SK-N-SH treated with all-trans-retinoic acid at 6 μM for 48 hours (cell line): ENCODE results near the gene EXOSC10.

Source experiments
- ATAC-seq: fragments of 200-7000 bp; cut with Tn5 transposase; 3 replicates; pipeline ENCODE4 v1.9.1; 2020; ENCODE audit warnings: mild to moderate bottlenecking, moderate library complexity
- ESRRG ChIP-seq: fragments of 250-450 bp; sonication (Bioruptor Pico); IDR thresholded peaks from 2 replicates; pipeline ENCODE4 v1.6.1; 2021; ENCODE audit warnings: mild to moderate bottlenecking
- GLIS3 ChIP-seq: fragments of 250-450 bp; sonication (Bioruptor Pico); IDR thresholded peaks from 2 replicates; pipeline ENCODE4 v1.5.0; 2020; ENCODE audit warnings: mild to moderate bottlenecking, moderate library complexity
- OSR1 ChIP-seq: fragments of 250-450 bp; sonication (Bioruptor Pico); IDR thresholded peaks from 2 replicates; pipeline ENCODE4 v1.8.0; 2022; ENCODE audit warnings: moderate library complexity, mild to moderate bottlenecking, inconsistent platforms
- SNAI2 ChIP-seq: fragments of 250-450 bp; sonication (Bioruptor Pico); IDR thresholded peaks from 2 replicates; pipeline ENCODE4 v1.5.0; 2020; ENCODE audit warnings: mild to moderate bottlenecking, moderate library complexity
- TCF4 ChIP-seq: fragments of 250-450 bp; sonication (Bioruptor Pico); IDR thresholded peaks from 2 replicates; pipeline ENCODE4 v1.8.0; 2021; ENCODE audit warnings: mild to moderate bottlenecking, moderate library complexity, borderline replicate concordance
- ZC3H10 ChIP-seq: fragments of 250-450 bp; sonication (Bioruptor Pico); IDR thresholded peaks from 2 replicates; pipeline ENCODE4 v1.5.1; 2021; ENCODE audit warnings: mild to moderate bottlenecking, moderate library complexity
- ZFP3 ChIP-seq: fragments of 250-450 bp; sonication (Bioruptor Pico); IDR thresholded peaks from 2 replicates; pipeline ENCODE4 v1.5.0; 2020; ENCODE audit warnings: mild to moderate bottlenecking, moderate library complexity
- ZFP30 ChIP-seq: fragments of 450-650 bp; formaldehyde crosslinking; IDR thresholded peaks from 2 replicates; pipeline ENCODE4 v1.5.0; 2022; ENCODE audit warnings: mild to moderate bottlenecking, moderate library complexity
- ZNF70 ChIP-seq: fragments of 450-650 bp; formaldehyde crosslinking; IDR thresholded peaks from 2 replicates; pipeline ENCODE4 v1.5.0; 2020; ENCODE audit warnings: mild to moderate bottlenecking, moderate library complexity
- ZNF8 ChIP-seq: fragments of 450-650 bp; formaldehyde crosslinking; IDR thresholded peaks from 2 replicates; pipeline ENCODE4 v1.5.0; 2020; ENCODE audit warnings: mild to moderate bottlenecking, moderate library complexity
- TF ChIP-seq, protein P1 (sequence below): fragments of 250-450 bp; sonication (Bioruptor Pico); IDR thresholded peaks from 2 replicates; pipeline ENCODE4 v1.8.0; 2020; ENCODE audit warnings: mild to moderate bottlenecking, moderate library complexity, borderline replicate concordance
- TF ChIP-seq, protein P2 (sequence below): fragments of 250-450 bp; sonication (Bioruptor Pico); IDR thresholded peaks from 2 replicates; pipeline ENCODE4 v1.8.0; 2021; ENCODE audit warnings: low read depth, mild to moderate bottlenecking, moderate library complexity, borderline replicate concordance
- TF ChIP-seq, protein P3 (sequence below): fragments of 250-450 bp; sonication (Bioruptor Pico); IDR thresholded peaks from 2 replicates; pipeline ENCODE4 v1.5.0; 2020; ENCODE audit warnings: mild to moderate bottlenecking, moderate library complexity
- TF ChIP-seq, protein P4 (sequence below): fragments of 250-450 bp; sonication (Bioruptor Pico); IDR thresholded peaks from 2 replicates; pipeline ENCODE4 v1.5.1; 2021; ENCODE audit warnings: mild to moderate bottlenecking, moderate library complexity
- TF ChIP-seq, protein P5 (sequence below): fragments of 250-450 bp; sonication (Bioruptor Pico); IDR thresholded peaks from 2 replicates; pipeline ENCODE4 v1.5.1; 2020; ENCODE audit warnings: low read depth, mild to moderate bottlenecking, moderate library complexity

Gene EXOSC10

DNA sequence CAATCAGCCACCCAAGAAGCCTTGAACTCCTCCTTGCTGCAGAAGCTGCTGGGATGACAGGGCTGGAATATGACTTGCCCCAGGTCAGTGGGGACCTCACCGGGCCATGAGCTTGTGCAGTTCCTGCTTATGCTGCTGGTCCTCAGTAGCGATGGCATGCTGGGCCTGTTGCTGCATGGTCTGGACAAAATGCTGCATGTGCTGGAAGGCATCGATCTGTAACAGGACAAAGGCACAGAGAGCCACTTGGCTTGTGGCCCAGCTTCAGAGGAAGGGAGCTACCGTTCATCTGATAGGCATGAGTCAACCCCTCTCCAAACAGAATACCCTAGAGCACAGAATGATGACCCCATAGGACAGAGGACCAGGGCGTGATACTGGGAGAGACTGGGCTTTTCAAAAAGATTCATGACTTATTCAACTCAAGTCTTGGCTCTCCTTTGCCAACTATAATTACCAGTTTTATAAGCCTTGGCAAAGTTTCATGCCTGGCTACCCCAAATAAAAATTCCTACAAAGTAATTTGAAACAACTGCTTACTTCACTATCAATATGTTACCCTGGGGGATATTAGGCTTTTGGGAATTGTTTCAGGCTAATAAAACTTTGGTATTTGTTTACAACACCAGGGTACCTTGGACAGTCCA is 34.7 kb upstream of the EXOSC10 start:
- TF ChIP-seq, protein P1, sequence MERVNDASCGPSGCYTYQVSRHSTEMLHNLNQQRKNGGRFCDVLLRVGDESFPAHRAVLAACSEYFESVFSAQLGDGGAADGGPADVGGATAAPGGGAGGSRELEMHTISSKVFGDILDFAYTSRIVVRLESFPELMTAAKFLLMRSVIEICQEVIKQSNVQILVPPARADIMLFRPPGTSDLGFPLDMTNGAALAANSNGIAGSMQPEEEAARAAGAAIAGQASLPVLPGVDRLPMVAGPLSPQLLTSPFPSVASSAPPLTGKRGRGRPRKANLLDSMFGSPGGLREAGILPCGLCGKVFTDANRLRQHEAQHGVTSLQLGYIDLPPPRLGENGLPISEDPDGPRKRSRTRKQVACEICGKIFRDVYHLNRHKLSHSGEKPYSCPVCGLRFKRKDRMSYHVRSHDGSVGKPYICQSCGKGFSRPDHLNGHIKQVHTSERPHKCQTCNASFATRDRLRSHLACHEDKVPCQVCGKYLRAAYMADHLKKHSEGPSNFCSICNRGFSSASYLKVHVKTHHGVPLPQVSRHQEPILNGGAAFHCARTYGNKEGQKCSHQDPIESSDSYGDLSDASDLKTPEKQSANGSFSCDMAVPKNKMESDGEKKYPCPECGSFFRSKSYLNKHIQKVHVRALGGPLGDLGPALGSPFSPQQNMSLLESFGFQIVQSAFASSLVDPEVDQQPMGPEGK, result no peak
- TF ChIP-seq, protein P2, sequence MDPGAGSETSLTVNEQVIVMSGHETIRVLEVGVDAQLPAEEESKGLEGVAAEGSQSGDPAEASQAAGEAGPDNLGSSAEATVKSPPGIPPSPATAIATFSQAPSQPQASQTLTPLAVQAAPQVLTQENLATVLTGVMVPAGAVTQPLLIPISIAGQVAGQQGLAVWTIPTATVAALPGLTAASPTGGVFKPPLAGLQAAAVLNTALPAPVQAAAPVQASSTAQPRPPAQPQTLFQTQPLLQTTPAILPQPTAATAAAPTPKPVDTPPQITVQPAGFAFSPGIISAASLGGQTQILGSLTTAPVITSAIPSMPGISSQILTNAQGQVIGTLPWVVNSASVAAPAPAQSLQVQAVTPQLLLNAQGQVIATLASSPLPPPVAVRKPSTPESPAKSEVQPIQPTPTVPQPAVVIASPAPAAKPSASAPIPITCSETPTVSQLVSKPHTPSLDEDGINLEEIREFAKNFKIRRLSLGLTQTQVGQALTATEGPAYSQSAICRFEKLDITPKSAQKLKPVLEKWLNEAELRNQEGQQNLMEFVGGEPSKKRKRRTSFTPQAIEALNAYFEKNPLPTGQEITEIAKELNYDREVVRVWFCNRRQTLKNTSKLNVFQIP (CRISPR knock-in tag), result no peak
- no peak for TF ChIP-seq ZNF70
- TF ChIP-seq ZC3H10 (CRISPR knock-in tag), result no peak
- ATAC-seq, result peak; percentile 78

DNA sequence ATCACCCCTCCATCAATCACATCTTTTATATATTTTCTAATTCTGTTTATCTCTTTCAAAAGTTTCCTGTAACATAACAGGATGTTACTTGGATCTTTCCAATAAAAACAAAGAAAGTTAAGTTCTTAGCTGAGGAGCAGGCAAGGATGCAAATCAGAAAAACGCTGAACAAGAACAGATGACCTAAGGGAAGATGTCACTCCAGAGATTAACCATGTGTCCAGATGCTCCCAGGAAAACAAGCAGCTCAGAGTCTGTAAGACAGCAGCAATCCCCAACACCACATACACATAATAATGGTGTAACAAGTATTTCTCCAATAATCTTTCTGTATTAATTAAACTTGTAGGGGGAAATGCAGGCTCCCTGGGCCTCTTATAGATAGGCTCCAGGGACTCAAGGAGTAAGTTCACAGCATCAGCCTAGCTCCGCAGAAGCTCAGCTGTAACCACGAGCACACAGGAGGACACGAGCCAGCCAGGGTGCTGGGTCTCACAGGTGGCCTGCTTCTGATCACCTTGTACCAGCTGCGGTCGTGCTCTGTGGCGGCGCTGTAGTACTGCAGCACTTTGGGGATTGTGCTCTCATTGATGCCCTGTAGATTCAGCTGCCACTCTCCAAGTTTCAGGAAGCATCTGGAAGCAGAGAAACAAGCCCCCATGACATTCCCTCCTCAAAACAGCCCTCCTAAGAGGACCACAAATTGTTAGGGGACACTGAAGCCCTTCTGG is 33.1 kb upstream of the EXOSC10 start:
- ATAC-seq, result peak; percentile 23; the same call in 1 of the 3 replicates
- TF ChIP-seq ESRRG (no peak), TCF4 (CRISPR knock-in tag) (peak; percentile 57; the same call in 1 of the 2 replicates), GLIS3 (no peak), OSR1 (CRISPR knock-in tag) (no peak), ZNF8 (no peak), ZFP3 (CRISPR knock-in tag) (no peak)
- TF ChIP-seq, protein P3, sequence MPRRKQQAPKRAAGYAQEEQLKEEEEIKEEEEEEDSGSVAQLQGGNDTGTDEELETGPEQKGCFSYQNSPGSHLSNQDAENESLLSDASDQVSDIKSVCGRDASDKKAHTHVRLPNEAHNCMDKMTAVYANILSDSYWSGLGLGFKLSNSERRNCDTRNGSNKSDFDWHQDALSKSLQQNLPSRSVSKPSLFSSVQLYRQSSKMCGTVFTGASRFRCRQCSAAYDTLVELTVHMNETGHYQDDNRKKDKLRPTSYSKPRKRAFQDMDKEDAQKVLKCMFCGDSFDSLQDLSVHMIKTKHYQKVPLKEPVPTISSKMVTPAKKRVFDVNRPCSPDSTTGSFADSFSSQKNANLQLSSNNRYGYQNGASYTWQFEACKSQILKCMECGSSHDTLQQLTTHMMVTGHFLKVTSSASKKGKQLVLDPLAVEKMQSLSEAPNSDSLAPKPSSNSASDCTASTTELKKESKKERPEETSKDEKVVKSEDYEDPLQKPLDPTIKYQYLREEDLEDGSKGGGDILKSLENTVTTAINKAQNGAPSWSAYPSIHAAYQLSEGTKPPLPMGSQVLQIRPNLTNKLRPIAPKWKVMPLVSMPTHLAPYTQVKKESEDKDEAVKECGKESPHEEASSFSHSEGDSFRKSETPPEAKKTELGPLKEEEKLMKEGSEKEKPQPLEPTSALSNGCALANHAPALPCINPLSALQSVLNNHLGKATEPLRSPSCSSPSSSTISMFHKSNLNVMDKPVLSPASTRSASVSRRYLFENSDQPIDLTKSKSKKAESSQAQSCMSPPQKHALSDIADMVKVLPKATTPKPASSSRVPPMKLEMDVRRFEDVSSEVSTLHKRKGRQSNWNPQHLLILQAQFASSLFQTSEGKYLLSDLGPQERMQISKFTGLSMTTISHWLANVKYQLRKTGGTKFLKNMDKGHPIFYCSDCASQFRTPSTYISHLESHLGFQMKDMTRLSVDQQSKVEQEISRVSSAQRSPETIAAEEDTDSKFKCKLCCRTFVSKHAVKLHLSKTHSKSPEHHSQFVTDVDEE (CRISPR knock-in tag), result no peak

DNA sequence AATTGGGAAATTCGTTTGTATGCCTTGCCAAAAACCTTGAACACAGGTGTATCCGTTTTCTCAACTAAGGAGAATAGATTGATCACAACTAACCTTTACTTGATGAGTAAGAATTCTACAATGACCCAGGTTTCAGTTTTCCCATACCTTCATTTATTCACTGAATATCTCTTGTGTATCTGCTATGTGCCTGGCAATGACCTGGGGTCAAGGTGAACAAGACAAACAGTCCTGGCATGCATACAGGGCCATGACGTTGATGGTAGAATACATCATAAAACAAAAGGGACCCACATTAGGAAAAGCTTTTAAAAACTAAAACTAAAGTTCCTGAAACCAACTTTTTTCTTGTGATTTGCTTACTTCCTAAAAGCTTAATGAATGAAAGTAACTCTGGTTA is 32.1 kb upstream of the EXOSC10 start:
- ATAC-seq, result no peak
- TF ChIP-seq, protein P4, sequence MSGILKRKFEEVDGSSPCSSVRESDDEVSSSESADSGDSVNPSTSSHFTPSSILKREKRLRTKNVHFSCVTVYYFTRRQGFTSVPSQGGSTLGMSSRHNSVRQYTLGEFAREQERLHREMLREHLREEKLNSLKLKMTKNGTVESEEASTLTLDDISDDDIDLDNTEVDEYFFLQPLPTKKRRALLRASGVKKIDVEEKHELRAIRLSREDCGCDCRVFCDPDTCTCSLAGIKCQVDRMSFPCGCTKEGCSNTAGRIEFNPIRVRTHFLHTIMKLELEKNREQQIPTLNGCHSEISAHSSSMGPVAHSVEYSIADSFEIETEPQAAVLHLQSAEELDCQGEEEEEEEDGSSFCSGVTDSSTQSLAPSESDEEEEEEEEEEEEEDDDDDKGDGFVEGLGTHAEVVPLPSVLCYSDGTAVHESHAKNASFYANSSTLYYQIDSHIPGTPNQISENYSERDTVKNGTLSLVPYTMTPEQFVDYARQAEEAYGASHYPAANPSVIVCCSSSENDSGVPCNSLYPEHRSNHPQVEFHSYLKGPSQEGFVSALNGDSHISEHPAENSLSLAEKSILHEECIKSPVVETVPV (CRISPR knock-in tag), result no peak
- TF ChIP-seq OSR1 (CRISPR knock-in tag), result no peak
- no peak for TF ChIP-seq ZFP30 (CRISPR knock-in tag)
- TF ChIP-seq, protein P5, sequence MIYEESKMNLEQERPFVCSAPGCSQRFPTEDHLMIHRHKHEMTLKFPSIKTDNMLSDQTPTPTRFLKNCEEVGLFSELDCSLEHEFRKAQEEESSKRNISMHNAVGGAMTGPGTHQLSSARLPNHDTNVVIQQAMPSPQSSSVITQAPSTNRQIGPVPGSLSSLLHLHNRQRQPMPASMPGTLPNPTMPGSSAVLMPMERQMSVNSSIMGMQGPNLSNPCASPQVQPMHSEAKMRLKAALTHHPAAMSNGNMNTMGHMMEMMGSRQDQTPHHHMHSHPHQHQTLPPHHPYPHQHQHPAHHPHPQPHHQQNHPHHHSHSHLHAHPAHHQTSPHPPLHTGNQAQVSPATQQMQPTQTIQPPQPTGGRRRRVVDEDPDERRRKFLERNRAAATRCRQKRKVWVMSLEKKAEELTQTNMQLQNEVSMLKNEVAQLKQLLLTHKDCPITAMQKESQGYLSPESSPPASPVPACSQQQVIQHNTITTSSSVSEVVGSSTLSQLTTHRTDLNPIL (CRISPR knock-in tag), result no peak
- TF ChIP-seq SNAI2 (CRISPR knock-in tag), result no peak
- TF ChIP-seq ZFP3 (CRISPR knock-in tag), result no peak

DNA sequence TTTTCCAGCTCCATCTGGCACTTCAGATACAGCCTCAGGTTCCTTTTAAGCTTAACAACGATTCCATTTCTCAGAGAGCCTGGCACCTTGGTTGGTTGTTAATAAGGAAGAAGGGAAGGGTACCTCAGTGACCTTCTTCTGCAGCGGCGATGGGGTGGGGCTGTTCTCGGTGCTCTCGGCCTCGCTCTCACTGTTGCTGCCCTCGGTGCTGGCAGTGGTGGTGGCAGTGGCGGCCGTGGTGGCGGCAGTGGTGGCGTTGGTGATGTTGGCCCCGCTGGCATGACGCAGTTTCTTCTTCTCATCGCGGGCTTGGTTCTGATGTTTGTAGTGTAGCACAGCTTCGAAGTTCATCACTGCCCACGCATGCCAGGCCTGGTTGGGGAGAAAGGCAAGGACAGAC is 30.7 kb upstream of the EXOSC10 start:
- ATAC-seq, result no peak
- TF ChIP-seq TCF4 (CRISPR knock-in tag), result no peak
